GM13976 (cell line): ENCODE results near the gene UFC1.

Source experiments
- DNase-seq: peaks from one replicate; pipeline ENCODE4 v3.0.0; 2012; ENCODE audit warnings: low spot score
- in situ Hi-C: fragments of 300-500 bp; cut with MboI; formaldehyde crosslinking; loops from one replicate; pipeline ENCODE4 v1.12.0; 2022; ENCODE audit warnings: low sequenced_read_pairs, mixed read lengths, inconsistent platforms; ENCODE audit not compliant: unreplicated experiment
- TF ChIP-seq, protein P1 (sequence below): IDR thresholded peaks from 2 replicates; pipeline ENCODE4 v1.5.1; 2012; ENCODE audit warnings: borderline replicate concordance, mild to moderate bottlenecking; ENCODE audit not compliant: insufficient read depth; ENCODE audit errors: extremely low read depth, missing control alignments, control extremely low read depth

Gene UFC1

DNA sequence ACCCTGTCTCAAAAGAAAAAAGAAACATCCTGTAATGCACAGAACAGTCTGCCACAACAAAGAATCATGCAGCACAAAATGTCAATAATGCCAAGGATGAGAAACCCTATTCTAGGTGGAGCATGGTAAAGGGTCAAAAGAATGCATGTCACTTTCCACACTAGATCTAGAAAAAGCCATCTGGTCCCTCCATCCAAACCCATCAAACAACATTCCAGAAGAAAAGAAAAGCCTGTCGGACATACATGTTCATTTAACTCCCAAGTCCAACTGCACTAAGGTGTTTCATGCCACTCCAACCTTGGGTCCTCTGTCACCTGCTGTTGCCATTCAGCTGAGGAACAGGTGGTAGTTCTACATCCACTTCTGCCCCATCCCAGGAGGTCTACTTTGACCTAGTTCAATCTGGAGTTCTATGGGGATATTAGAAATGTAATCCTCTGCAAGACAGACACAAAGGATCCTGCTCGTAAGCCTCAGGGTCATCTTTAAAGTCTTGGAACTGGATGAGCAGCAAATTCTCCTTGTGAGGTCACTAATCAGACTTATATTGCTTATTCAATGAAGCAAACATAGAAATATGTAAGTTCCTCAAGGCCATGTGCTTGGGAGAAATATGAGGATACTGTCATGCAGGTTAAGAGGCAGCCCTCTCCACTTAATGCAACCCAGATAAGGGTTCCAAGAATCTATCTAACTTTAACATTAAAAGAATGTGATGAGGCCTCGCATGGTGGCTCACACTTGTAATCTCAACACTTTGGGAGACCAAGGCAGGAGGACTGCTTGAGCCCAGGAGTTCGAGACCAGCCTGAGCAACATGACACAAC is 25.0 kb upstream of the UFC1 start:
- in situ Hi-C loops, result no loop called here
- TF ChIP-seq, protein P1, sequence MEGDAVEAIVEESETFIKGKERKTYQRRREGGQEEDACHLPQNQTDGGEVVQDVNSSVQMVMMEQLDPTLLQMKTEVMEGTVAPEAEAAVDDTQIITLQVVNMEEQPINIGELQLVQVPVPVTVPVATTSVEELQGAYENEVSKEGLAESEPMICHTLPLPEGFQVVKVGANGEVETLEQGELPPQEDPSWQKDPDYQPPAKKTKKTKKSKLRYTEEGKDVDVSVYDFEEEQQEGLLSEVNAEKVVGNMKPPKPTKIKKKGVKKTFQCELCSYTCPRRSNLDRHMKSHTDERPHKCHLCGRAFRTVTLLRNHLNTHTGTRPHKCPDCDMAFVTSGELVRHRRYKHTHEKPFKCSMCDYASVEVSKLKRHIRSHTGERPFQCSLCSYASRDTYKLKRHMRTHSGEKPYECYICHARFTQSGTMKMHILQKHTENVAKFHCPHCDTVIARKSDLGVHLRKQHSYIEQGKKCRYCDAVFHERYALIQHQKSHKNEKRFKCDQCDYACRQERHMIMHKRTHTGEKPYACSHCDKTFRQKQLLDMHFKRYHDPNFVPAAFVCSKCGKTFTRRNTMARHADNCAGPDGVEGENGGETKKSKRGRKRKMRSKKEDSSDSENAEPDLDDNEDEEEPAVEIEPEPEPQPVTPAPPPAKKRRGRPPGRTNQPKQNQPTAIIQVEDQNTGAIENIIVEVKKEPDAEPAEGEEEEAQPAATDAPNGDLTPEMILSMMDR, result no peak
- no peak for DNase-seq

DNA sequence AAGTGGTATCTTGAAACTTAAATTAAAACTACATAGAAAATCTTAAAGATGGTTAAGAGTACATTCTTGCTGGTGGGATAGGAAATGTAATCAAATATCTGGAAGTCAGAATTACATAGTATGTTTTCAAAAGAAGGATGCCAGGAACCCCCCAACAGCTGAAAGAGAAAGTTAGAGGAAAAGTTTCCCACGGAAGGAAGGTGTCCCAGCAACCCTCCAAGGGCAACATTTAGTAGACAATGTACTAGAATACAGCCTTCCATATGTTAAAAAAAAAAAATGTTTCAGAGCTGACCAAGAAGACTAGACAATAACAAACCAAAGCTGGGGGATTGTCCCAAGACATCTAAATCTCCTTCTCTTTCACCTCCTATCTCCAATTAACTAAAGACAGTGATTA is 23.5 kb upstream of the UFC1 start:
- no peak for DNase-seq
- in situ Hi-C loops, result no loop called here
- TF ChIP-seq, protein P1, result no peak

DNA sequence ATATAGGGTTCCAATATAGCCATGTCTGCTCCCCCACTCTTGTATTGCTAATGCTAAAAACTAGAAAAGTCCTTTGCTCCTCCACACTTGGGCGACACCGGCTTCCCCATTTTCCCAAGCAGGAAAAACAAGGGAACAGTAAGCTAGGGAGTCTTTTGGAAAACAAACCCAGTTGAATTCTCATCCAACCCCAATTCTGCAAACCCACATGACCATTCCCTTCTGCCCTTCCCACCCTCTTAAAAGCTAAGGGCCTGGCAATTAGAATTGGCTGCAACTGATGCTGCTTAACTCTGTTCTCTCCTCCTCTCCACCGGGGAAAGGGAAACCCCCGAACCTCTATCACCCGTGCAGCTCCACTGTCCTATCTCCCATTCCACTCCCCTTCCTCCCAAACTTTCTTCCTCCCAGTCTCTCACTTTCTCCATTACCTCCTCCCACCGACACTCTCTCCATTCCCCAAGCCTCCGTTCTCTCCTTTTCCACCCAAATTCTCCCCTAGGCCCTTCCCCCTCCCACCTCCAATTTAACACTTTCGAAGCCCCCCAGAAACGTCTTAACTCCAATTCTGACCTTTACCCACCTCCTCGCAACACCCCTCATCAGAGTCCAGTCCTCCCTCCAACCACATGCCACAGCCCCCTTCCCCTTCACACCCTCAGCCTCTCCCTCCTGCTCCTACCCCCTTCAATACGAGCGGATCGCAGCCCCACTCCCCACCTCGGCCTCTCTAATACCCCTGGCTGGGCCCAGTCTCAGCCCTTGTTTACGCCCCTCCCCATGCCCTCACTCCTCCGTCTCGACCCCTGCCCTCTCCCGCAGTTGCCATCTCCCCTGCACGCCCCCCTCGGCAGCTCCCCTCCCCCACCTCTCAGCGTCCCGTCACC is 22.0 kb upstream of the UFC1 start:
- TF ChIP-seq, protein P1, result no peak
- in situ Hi-C loops, result no loop called here
- DNase-seq, result no peak

DNA sequence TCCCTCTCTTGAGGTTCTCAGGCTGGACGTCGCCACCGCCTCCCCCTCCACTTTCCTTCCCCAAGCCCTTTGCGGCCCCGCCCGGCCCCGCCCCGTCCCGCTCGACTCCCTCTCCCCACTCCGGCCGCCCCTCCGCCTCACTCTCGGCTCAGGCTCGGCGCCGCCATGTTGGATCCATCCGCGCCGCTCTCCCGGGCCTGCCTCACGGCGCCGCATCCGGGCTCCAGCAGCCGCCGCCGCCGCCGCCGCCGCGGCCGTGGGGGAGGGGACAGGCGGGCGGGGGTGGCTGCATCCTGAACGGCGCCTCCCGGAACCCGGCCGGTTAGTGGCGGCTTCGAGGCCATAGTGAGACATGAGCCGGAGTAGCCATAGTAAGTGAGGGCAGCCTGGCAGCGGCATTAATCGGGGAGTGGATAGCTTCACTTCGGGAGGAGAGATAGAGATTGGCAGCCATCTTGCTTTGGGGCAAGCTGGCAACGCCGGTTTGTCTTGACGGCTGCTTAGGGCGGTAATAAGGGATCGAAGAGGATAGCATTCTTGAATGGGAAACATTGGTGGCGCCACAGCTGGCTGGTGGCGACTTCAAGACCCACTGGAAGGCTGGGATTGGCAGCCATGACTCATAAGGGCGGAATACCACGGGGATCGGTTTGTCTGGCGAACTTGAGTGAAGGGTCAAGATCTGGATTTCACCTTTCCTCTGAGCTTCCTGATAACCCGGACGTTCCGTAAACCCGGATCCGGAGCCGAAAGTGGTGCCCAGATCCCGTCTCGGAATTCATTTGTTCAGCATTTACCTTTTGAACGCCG is 21.2 kb upstream of the UFC1 start, which contains the start of gene DEDD:
Gene DEDD (minus strand): TSS at position 258 of the 810 bp plus-strand sequence. CDS start 8,205 bp downstream, outside the sequence.
- in situ Hi-C loops, result no loop called here
- peak; percentile 94 for DNase-seq
- TF ChIP-seq, protein P1, result no peak

DNA sequence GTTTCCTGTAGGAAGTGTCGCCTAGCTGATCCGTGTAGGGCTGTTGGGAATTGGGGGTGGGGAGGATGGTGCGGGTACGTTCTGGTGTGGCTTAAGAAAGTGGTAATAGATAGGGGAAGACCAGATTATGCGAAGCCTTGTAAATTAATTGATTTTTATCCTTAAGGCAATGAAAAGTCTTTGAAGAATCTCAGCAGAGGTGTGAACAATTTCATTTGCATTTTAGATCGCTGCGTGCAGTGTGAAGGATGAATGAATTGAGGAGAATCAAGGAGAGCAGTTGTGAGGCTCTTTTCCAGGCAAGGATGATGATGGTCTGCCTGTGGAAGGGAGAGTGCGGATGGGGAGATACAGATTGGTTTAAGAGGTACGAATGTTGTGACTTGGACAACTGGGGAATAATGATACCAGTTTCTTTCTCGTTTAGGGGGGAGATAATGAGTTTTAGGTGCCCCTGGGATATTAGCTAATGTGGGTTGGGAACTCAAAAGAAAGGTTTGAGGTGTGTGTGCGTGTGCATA is 20.5 kb upstream of the UFC1 start:
- in situ Hi-C loops, result no loop called here
- TF ChIP-seq, protein P1, result no peak
- no peak for DNase-seq

DNA sequence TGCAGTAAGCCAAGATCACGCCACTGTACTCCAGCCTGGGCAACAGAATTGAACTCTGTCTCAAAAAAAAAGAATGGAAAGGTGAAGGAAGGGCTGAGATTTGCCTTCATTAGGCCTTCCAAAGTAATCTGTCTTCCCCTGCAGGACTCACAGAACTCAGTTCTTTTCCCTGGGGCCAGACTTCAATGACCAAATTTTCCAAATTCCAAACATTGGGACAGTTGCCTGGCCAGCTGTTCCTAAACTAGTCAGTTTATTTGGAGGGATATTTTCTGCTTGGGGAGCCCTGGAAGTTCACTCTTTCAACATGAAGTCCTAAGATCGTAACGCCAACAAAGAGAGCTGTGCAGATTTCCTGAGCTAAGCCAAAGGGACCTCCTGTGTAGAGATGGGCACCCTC is 15.9 kb upstream of the UFC1 start:
- TF ChIP-seq, protein P1, result no peak
- in situ Hi-C loops, result no loop called here
- DNase-seq, result no peak
